ENCODE data around the gene ADIPOR2. TPM values are rescaled to one million over a fixed set of nuclear protein-coding genes. Genes with fewer than 3 reads are reported as not detected.

ADIPOR2 gene
- total and polyA plus RNA-seq, 10 of the 15 experiments (the other 5 are each of a cell fraction or from before 2014, with no cell fraction given): 8.6 to 65.0 (median 38.0) TPM

DNA sequence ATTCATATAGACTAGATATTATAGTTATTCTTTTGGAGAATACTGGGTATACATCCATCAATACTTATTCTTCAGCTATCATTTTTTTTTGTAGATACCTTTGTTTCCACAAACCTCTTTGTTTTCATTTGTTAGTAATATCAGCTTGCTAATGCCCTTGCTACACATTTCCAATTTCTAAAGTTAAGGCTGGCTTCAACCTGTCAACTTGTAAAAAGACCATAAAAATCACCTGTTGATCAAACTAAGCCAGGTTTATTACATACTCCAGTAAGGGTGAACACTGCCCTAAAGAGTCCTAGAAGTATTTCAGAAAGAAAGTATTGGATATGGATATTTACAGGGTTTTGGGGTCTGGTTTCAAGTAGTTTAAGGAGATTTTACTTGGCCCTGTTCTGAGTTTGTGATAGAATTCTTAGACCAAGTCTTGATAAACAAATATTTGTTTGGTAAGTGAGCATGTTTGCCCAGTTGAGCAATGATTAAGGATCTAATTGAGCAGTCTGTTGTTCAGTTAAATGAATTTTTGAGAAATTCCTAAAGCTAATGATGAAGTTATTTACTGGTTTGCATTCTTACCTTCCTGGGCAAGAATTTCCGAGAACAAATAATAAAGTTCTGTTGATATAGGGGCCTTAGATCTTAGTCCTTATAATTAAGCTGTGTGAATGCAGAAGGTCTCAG, 76.7 kb downstream of the ADIPOR2 start (continued):
- TF ChIP-seq DPF2 (IDR thresholded peaks at IDR 0.05): no peak

DNA sequence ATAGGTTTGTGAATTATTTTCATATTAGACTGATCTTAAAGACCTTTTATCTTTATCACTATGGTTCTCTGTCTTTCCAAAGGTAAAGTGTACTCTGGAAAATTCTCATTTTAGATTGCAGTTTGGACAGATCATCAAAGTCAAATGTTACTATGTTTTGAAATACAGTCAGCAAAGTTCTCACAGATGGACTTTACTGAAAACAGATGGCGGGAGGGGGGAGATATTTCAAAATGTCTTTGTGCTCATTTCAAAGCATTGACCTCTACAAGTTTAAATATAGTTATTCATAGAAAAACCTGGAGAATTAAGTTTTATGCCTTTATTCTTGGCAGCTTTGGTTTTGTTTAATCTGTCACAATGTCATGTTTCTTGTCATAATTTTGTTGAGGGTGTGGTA, 77.7 kb downstream of the ADIPOR2 start:
- no peak for ATAC-seq
- TF ChIP-seq HCFC1 (IDR thresholded peaks at IDR 0.05; ENCODE audit: low read length): no peak
- TF ChIP-seq, protein P1, sequence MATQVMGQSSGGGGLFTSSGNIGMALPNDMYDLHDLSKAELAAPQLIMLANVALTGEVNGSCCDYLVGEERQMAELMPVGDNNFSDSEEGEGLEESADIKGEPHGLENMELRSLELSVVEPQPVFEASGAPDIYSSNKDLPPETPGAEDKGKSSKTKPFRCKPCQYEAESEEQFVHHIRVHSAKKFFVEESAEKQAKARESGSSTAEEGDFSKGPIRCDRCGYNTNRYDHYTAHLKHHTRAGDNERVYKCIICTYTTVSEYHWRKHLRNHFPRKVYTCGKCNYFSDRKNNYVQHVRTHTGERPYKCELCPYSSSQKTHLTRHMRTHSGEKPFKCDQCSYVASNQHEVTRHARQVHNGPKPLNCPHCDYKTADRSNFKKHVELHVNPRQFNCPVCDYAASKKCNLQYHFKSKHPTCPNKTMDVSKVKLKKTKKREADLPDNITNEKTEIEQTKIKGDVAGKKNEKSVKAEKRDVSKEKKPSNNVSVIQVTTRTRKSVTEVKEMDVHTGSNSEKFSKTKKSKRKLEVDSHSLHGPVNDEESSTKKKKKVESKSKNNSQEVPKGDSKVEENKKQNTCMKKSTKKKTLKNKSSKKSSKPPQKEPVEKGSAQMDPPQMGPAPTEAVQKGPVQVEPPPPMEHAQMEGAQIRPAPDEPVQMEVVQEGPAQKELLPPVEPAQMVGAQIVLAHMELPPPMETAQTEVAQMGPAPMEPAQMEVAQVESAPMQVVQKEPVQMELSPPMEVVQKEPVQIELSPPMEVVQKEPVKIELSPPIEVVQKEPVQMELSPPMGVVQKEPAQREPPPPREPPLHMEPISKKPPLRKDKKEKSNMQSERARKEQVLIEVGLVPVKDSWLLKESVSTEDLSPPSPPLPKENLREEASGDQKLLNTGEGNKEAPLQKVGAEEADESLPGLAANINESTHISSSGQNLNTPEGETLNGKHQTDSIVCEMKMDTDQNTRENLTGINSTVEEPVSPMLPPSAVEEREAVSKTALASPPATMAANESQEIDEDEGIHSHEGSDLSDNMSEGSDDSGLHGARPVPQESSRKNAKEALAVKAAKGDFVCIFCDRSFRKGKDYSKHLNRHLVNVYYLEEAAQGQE (IDR thresholded peaks at IDR 0.05; ENCODE audit: low read depth, low read length): no peak
- TF ChIP-seq MEF2B (IDR thresholded peaks at IDR 0.05; ENCODE audit: partially characterized antibody, poor library complexity, severe bottlenecking): no peak
- no peak for TF ChIP-seq RELA (IDR thresholded peaks at IDR 0.05; ENCODE audit: borderline replicate concordance, partially characterized antibody)
- TF ChIP-seq ZNF24 (IDR thresholded peaks at IDR 0.05): no peak
- TF ChIP-seq, protein P2, sequence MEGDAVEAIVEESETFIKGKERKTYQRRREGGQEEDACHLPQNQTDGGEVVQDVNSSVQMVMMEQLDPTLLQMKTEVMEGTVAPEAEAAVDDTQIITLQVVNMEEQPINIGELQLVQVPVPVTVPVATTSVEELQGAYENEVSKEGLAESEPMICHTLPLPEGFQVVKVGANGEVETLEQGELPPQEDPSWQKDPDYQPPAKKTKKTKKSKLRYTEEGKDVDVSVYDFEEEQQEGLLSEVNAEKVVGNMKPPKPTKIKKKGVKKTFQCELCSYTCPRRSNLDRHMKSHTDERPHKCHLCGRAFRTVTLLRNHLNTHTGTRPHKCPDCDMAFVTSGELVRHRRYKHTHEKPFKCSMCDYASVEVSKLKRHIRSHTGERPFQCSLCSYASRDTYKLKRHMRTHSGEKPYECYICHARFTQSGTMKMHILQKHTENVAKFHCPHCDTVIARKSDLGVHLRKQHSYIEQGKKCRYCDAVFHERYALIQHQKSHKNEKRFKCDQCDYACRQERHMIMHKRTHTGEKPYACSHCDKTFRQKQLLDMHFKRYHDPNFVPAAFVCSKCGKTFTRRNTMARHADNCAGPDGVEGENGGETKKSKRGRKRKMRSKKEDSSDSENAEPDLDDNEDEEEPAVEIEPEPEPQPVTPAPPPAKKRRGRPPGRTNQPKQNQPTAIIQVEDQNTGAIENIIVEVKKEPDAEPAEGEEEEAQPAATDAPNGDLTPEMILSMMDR (IDR thresholded peaks at IDR 0.05 in 2 of 3, conservative IDR thresholded peaks at IDR 0.05 in 1 of 3; ENCODE audit: control insufficient read depth in 2 of 3, extremely low read depth in 1 of 3, insufficient read depth in 1 of 3, low read depth in 3 of 3, low read length in 3 of 3): no peak
- TF ChIP-seq PAX5 (IDR thresholded peaks at IDR 0.05; ENCODE audit: borderline replicate concordance, low read depth, low read length): no peak
- TF ChIP-seq MTA2 (IDR thresholded peaks at IDR 0.05; ENCODE audit: low read depth): no peak
- TF ChIP-seq, protein P3, sequence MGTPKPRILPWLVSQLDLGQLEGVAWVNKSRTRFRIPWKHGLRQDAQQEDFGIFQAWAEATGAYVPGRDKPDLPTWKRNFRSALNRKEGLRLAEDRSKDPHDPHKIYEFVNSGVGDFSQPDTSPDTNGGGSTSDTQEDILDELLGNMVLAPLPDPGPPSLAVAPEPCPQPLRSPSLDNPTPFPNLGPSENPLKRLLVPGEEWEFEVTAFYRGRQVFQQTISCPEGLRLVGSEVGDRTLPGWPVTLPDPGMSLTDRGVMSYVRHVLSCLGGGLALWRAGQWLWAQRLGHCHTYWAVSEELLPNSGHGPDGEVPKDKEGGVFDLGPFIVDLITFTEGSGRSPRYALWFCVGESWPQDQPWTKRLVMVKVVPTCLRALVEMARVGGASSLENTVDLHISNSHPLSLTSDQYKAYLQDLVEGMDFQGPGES (IDR thresholded peaks at IDR 0.05): no peak
- no peak for TF ChIP-seq NFYA (IDR thresholded peaks at IDR 0.05; ENCODE audit: borderline replicate concordance, low read depth, low read length)
- TF ChIP-seq POLR2AphosphoS2 (IDR thresholded peaks at IDR 0.05; ENCODE audit: low read depth, low read length): no peak
- no peak for TF ChIP-seq ETV6 (conservative IDR thresholded peaks at IDR 0.05 in 1 of 2, IDR thresholded peaks at IDR 0.05 in 1 of 2; ENCODE audit: borderline replicate concordance in 1 of 2, low read depth in 1 of 2)
- no peak for TF ChIP-seq TCF12 (IDR thresholded peaks at IDR 0.05; ENCODE audit: low read depth, low read length)
- TF ChIP-seq EED (IDR thresholded peaks at IDR 0.05; ENCODE audit: low read depth): no peak
- no peak for TF ChIP-seq KLF5 (IDR thresholded peaks at IDR 0.05; ENCODE audit: partially characterized antibody)

More for the DNA sequence above, 77.7 kb downstream of the ADIPOR2 start:
- no peak overlapping the region for H3K27ac ChIP-seq (ENCODE audit: control insufficient read depth, insufficient read depth)
- in situ Hi-C loops (cut with MboI): no loop called here
- intact Hi-C loops (cut with micrococcal nuclease; ENCODE audit: unreplicated experiment): no loop called here
- no peak for DNase-seq (ENCODE audit: low read depth, low spot score)
- ChIA-PET SMC1A (ENCODE audit: uncharacterized antibody, unreplicated experiment) (interaction anchor here (0.6 to 1.0 kb wide), 3 partner anchors 22 to 132 kb away, joined by 3 to 4 read pairs (median 3); no protein-coding TSS in a partner anchor), RAD21 (ENCODE audit: unreplicated experiment) (no interaction called here), CTCF (interaction anchor here (0.6 to 1.5 kb wide), 3 partner anchors 12 to 22 kb away, joined by 3 to 5 read pairs (median 5); no protein-coding TSS in a partner anchor), POLR2A (no interaction called here)
- BruUV-seq (replicated peaks): no TSS peak
- no peak for FAIRE-seq
- H3K9me3 ChIP-seq (replicated peaks; ENCODE audit: control insufficient read depth, insufficient read depth, low read length): no peaks in the 10 kb centered on the region
- no peaks in the 10 kb centered on the region for H4K20me1 ChIP-seq (ENCODE audit: control insufficient read depth, insufficient read depth)
- no peaks in the 10 kb centered on the region; the same call in none of the 2 replicates for H3K79me2 ChIP-seq (ENCODE audit: control insufficient read depth, insufficient read depth, low read length)
- no peak overlapping the region for H2AFZ ChIP-seq (ENCODE audit: control insufficient read depth, low read depth, low read length)
- 100% methylated on average over 1 of the region's 1 CpG for WGBS (ENCODE audit: insufficient coverage, insufficient replicate concordance, low lambda C conversion rate, missing lambda C conversion rate)
- H3K36me3 ChIP-seq (ENCODE audit: control insufficient read depth in 2 of 2, insufficient read depth in 2 of 2, low read length in 1 of 2): peaks cover 0 to 4% of the 10 kb centered on the region in 2 experiments; a peak in 3 of 4 replicates
- H3K27me3 ChIP-seq (replicated peaks in 1 of 2; ENCODE audit: control insufficient read depth in 2 of 2, insufficient read depth in 2 of 2, low read length in 1 of 2): no peaks in the 10 kb centered on the region
- H3K4me3 ChIP-seq: no peak overlapping the region
- H3K4me2 ChIP-seq (ENCODE audit: control insufficient read depth, insufficient read depth): no peak overlapping the region
- H3K9ac ChIP-seq (ENCODE audit: control insufficient read depth, insufficient read depth, low read length): no peak overlapping the region
- H3K4me1 ChIP-seq (ENCODE audit: control insufficient read depth, insufficient read depth, low read length): no peaks in the 10 kb centered on the region

Data from GM12878 (cell line).